Glutamatergic neuron (in vitro differentiated cells): ENCODE measurements around the gene AATK. TPM values are rescaled to one million over a fixed set of nuclear protein-coding genes. Genes with fewer than 3 reads are reported as not detected.

Experiments used
- DNase-seq: peaks from one replicate; pipeline ENCODE4 v3.0.0; 2022
- H3K27ac Mint-ChIP-seq: one replicate; pipeline ENCODE4 v1.8.0; 2020; ENCODE audit warnings: mild to moderate bottlenecking, mixed read lengths, inconsistent platforms; ENCODE audit not compliant: unreplicated experiment
- H3K27me3 Mint-ChIP-seq: one replicate; pipeline ENCODE4 v1.8.0; 2020; ENCODE audit warnings: mild to moderate bottlenecking, moderate library complexity, mixed read lengths, inconsistent platforms; ENCODE audit not compliant: unreplicated experiment
- H3K36me3 Mint-ChIP-seq: one replicate; pipeline ENCODE4 v1.8.0; 2020; ENCODE audit warnings: mild to moderate bottlenecking, mixed read lengths, inconsistent platforms; ENCODE audit not compliant: unreplicated experiment
- H3K4me1 Mint-ChIP-seq: one replicate; pipeline ENCODE4 v1.8.0; 2020; ENCODE audit warnings: mild to moderate bottlenecking, low read depth, mixed read lengths, inconsistent platforms; ENCODE audit not compliant: unreplicated experiment
- H3K4me3 Mint-ChIP-seq: one replicate; pipeline ENCODE4 v1.8.0; 2020; ENCODE audit warnings: mild to moderate bottlenecking, mixed read lengths, inconsistent platforms; ENCODE audit not compliant: unreplicated experiment
- H3K9me3 Mint-ChIP-seq: one replicate; pipeline ENCODE4 v1.8.0; 2020; ENCODE audit warnings: mild to moderate bottlenecking, moderate library complexity, mixed read lengths, inconsistent platforms; ENCODE audit not compliant: unreplicated experiment
- total RNA-seq: library from RNA; stranded (reverse); fragmentation: NEBNext Ultra II Directional; extraction: Animal tissue kit (Norgen Biotek cat#: 25700); gene quantifications from one replicate; pipeline ENCODE4 v1.2.1, GENCODE V29; 2021; ENCODE audit not compliant: unreplicated experiment
- TF ChIP-seq, protein P1 (sequence below): fragments of 200-600 bp; sonication (generic); IDR thresholded peaks from one replicate; pipeline ENCODE4 v1.5.0; 2021; ENCODE audit not compliant: partially characterized antibody, unreplicated experiment

The AATK gene
- total RNA-seq, 1 donor from 2014 or later, result 27.0 TPM

- peak overlapping the region; percentile 33 for H3K27ac Mint-ChIP-seq
- peaks cover 30% of the 10 kb centered on the region for H3K4me1 Mint-ChIP-seq
- H3K4me3 Mint-ChIP-seq, result no peak overlapping the region
- no peaks in the 10 kb centered on the region for H3K36me3 Mint-ChIP-seq
- peaks cover 26% of the 10 kb centered on the region for H3K27me3 Mint-ChIP-seq
- DNase-seq, result no peak
- TF ChIP-seq, protein P1, sequence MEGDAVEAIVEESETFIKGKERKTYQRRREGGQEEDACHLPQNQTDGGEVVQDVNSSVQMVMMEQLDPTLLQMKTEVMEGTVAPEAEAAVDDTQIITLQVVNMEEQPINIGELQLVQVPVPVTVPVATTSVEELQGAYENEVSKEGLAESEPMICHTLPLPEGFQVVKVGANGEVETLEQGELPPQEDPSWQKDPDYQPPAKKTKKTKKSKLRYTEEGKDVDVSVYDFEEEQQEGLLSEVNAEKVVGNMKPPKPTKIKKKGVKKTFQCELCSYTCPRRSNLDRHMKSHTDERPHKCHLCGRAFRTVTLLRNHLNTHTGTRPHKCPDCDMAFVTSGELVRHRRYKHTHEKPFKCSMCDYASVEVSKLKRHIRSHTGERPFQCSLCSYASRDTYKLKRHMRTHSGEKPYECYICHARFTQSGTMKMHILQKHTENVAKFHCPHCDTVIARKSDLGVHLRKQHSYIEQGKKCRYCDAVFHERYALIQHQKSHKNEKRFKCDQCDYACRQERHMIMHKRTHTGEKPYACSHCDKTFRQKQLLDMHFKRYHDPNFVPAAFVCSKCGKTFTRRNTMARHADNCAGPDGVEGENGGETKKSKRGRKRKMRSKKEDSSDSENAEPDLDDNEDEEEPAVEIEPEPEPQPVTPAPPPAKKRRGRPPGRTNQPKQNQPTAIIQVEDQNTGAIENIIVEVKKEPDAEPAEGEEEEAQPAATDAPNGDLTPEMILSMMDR, result no peak
- peaks cover 21% of the 10 kb centered on the region for H3K9me3 Mint-ChIP-seq
Observed at GRCh38 chr17:81091154-81091553, 74.9 kb downstream of the AATK start.

DNA sequence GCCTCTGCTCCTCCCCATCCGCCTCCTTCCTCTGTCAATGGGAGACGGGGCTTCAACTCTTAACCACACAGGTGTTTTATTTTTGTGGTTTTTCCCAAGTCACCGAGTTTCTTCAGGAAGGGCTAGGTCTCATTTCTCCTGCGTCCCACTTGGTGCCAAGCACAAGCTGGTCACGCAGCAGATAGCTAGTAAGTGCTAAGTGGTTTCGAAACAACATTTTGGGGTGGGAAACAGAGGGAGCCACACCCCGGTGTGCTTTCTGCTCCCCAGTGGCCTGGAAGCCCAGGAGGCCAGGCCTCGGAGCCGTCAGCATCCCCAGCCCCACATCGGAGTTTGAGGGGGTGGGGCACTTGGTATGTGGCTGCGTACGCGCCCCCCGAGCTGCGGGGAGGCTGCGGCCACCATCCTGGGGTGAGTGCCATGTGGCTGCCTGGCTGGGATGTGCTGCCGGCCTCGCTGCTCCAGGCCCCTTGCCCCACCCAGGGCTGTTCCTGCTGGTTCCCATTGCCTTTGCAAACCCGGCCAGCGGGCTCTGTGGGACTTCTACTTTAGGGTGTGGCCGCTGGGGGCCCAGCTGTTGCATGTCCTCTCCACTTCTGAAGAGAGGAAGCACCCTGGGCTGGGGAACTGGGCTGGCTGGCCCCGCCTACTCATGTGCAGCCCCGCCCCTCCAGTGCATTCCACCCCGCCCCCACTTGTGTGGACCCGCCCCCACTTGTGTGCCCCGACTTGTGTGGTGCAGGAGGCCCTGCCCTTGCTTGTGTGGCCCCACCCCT lies 75.5 kb downstream of the AATK start:
- TF ChIP-seq, protein P1, result no peak
- Mint-ChIP-seq H3K4me1 (peaks cover 24% of the 10 kb centered on the region), H3K4me3 (no peak overlapping the region), H3K27me3 (peaks cover 25% of the 10 kb centered on the region), H3K27ac (peak overlapping the region; percentile 22), H3K36me3 (no peaks in the 10 kb centered on the region), H3K9me3 (peaks cover 21% of the 10 kb centered on the region)
- no peak for DNase-seq

GRCh38 chr17:81086789-81087551 lies 79.1 kb downstream of the AATK start:
- peaks cover 25% of the 10 kb centered on the region for H3K4me1 Mint-ChIP-seq
- TF ChIP-seq, protein P1, result no peak
- no peak overlapping the region for H3K4me3 Mint-ChIP-seq
- H3K9me3 Mint-ChIP-seq, result peaks cover 14% of the 10 kb centered on the region
- peaks cover 19% of the 10 kb centered on the region for H3K27me3 Mint-ChIP-seq
- no peaks in the 10 kb centered on the region for H3K36me3 Mint-ChIP-seq
- no peak for DNase-seq
- no peak overlapping the region for H3K27ac Mint-ChIP-seq

GRCh38 chr17:81085420-81085911 lies 80.6 kb downstream of the AATK start:
- TF ChIP-seq, protein P1, result no peak
- DNase-seq, result no peak
- H3K4me1 Mint-ChIP-seq, result peaks cover 26% of the 10 kb centered on the region

More at GRCh38 chr17:81085420-81085911, 80.6 kb downstream of the AATK start:
- Mint-ChIP-seq H3K9me3 (peaks cover 17% of the 10 kb centered on the region), H3K36me3 (no peaks in the 10 kb centered on the region), H3K4me3 (no peak overlapping the region), H3K27me3 (peaks cover 21% of the 10 kb centered on the region), H3K27ac (no peak overlapping the region)
